Stimulated activated CD4-positive, alpha-beta T cell treated with anti-CD3 and anti-CD28 coated beads, Interleukin-12 subunit alpha, Interleukin-12 subunit beta, amount 100 ng/mL, for 24 hours (primary cell): ENCODE data around the gene AIG1.
"Not testable (repeated sequence)": the region's sequence is repeated elsewhere in the genome, so short reads cannot be mapped to it uniquely, and the experiment has no call there.

ENCODE experiments used
- DNase-seq, 2 experiments: peaks; one replicate each; pipeline ENCODE4 v3.0.0-alpha.2; 2020; ENCODE audit warnings: low read depth in 2 of 2

Gene AIG1

GRCh38 chr6:143164565-143165105 is 103.9 kb downstream of the AIG1 start:
- DNase-seq, result no peak

DNA sequence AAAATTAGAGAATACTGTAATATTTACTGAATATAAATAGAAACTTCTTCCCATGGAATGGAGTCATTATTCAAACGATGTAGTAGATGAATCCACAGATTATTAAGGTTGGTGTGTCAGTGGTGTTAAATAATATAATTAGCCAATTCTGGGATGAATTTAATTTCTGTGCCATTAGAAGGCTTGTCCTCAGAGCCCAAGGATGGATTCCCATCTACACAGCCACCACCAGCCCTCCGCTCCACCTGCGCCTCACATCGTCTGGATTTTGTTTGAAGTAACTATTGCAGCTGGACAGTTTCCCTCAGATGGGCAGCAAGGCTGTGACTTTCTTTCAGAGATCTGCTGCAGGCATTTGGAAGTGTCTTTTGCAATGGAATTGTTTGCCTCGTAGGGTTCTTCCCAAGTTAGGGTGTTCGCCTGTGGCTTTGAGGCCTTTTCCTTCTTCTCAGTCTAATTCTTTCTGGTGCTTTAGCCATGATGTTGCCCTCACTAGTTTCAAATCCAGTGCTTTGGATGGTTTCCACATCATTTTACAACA is 104.7 kb downstream of the AIG1 start:
- no peak for DNase-seq

DNA sequence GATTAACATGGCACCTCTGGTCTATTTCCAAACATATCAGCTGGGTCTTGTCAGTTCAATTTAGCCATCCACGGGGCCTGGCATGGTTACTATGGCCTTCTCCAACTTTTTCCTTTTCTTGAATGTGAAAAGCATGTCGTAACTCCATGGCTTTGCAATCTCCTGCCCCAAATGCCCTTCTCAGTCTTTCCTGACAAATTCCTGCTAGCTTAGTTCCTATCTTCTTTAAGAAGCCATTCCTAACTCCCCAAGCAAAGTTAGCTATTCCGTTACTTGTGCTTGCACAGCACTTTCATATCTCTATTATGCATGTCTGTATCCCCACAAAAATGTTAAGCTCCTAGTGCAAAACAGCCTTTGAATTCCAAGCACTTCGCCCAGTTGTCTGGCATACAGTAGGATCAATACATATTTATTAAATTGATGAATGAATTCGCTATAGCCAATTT is 105.6 kb downstream of the AIG1 start:
- DNase-seq, result no peak

DNA sequence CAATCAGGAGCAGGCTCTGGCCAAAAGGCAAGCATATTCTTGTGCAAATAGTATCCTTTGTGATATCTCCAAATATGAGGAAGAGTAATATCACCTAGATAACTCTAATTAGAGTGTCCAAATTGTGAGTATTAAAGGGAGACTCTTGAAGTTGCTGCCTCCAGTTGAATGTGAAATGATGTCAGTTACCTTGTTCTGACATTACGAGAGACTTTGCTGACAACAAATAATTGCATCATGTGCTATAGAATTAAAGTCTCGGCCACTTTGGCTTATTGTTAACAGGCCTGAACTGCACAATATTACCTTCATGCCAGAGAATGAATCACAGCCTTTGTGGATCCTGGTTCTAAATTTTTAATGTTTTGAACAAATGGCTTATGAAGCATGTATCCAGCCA is 106.5 kb downstream of the AIG1 start:
- DNase-seq, result no peak

DNA sequence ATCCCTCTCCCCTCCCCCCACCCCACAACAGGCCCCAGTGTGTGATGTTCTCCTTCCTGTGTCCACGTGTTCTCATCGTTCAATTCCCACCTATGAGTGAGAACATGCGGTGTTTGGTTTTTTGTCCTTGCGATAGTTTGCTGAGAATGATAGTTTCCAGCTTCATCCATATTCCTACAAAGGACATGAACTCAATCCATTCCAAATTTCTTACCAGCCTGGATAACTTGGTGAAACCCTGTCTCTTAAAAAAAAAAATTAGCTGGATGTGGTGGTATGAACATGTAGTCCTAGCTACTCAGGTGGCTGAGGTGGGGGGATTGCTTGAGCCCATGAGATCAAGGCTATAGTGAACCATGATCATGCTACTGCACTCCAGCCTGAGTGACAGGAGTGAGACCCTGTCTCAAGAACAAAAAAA is 107.7 kb downstream of the AIG1 start:
- not testable (repeated sequence) for DNase-seq

GRCh38 chr6:143169440-143169839 is 108.8 kb downstream of the AIG1 start:
- DNase-seq, result no peak

GRCh38 chr6:143174516-143174915 is 113.8 kb downstream of the AIG1 start:
- no peak for DNase-seq

GRCh38 chr6:143174951-143175350 is 114.3 kb downstream of the AIG1 start:
- no peak for DNase-seq

DNA sequence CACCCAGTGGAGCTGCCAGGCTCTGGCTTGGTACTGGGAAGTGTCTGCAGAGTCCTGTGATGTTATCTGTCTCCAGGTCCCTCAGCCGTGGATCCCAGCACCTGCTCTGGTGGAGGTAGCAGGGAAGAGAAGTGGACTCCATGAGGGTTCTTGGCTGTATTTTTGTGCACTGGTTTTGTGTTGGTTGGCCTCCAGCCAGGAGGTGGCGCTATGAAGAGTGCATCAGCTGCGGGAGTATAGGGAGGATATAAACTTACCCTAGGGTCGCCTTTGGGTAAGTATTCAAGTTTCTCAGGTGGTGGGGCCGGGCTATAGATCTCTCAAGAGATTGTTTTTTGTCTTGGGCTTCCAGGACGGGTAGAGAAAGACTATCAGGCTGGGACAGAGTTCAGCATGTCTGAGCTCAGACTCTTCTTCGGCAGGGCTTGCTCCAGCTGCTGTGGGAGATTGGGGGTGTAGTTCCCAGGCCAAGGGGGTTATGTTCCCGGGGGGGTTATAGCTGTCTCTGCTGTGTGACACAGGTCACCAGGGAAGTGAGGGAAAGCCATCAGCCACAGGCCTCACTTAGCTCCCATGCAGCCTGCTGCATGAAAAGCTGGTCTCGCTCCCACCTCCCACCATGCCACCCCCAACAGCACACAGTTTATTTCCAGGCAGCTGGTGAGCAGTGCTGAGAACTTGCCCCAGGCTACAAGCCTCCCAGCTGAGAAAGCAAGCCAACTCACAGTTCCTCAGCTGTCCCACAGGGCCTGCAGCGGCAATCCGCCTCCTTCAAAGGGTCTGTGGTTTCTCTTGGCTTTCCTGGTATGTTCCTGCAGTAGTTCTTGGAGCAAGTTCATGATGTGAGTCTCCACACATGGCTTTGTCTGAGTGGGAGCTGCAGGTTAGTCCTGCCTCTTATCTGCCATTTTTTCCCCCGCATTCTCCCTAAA is 115.7 kb downstream of the AIG1 start:
- no peak for DNase-seq

- no peak for DNase-seq
Measured at GRCh38 chr6:143177706-143178105, 117.0 kb downstream of the AIG1 start.

DNA sequence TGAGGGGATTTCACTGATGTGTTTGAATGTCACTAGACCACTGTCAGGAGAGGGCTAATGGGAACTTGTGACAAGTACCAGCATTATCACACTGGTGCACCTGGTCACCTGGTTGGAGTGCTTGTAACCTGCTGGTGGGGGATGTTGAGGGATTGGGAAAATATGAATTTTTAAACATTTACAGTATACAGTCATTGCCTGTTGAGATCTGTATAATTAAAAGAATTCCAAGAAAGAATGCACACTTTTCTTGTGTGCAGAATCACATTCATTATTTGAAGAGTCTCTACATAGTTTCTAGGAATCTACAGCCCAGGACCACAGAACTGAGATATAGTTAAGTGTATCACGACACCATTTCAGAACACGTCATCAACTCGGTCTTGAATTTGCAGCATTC is 118.4 kb downstream of the AIG1 start:
- no peak for DNase-seq

DNA sequence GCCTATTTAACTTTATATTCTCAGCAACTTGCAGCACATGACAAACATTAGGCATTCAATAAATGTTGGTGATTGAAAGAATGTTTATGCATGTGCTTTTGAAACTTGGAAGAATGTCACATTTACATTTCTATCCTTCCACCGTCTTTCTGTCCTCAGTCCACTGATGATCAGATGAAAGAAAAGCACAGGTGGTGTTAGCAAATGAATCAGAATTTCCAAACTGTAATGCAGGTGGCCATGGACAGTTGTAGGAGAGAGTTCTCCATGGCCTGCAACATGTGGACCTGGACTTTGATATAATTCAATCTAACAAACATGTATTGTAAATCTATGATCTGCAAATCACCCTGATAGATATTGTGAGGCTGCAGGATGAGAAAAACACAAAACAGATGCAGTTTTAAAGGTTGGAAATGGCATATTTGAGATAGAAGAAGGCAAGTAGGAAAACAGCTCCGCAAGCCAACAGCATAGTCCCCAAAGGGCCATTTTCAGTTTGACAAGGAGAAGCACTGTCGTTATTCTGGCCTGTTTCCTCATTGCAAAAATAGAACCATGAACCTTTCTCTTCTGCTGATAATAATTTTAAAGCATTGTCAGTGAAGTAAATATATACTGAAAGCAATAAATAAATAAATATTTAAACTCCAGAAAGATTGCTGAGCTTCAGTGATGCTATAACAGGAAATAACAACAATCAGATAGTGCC is 119.4 kb downstream of the AIG1 start:
- DNase-seq, result no peak

- DNase-seq, result no peak
Measured at GRCh38 chr6:143180826-143181225, 120.1 kb downstream of the AIG1 start.

- DNase-seq, result no peak
Measured at GRCh38 chr6:143183666-143184065, 123.0 kb downstream of the AIG1 start.

GRCh38 chr6:143185288-143185687 is 124.6 kb downstream of the AIG1 start:
- no peak for DNase-seq

- DNase-seq, result no peak
Measured at GRCh38 chr6:143187238-143187923, 126.7 kb downstream of the AIG1 start.

DNA sequence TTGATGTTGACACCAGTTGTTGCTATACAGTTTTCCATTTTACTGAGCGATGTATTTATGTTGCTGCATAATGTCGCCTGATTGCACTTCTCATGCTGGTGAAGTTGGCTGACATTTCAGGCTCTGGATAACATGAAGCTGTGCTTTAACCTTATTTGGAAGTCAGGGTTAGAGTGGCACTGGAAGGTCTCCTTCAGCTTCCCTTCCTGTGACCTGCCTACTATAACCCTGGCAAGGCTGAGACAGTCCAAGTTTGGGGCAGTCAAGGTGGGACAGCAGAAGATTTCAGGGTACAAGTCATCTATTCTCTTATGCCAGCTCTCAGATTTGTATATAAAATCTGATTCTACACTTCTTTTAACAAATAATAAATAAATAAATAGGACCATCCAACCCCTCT is 127.6 kb downstream of the AIG1 start:
- no peak for DNase-seq

DNA sequence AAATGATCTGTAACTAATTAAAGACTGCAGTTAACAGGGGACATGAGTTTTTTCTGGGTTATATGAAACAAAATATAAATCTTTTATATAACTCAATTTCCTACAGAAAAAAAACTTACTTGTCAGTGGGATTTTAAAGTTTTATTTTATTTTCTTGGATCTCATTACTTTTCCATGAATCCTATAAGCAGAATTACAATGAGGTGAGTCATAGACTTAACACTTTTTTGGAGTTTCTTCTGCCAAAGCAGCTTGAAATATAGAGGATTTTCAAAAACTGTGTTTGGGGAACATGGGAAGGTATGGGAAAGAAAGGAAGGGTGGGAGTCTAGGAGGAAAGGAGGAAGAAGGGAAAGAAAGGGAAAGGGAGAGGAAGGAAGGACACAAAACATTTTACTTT is 130.7 kb downstream of the AIG1 start:
- DNase-seq, result no peak

DNA sequence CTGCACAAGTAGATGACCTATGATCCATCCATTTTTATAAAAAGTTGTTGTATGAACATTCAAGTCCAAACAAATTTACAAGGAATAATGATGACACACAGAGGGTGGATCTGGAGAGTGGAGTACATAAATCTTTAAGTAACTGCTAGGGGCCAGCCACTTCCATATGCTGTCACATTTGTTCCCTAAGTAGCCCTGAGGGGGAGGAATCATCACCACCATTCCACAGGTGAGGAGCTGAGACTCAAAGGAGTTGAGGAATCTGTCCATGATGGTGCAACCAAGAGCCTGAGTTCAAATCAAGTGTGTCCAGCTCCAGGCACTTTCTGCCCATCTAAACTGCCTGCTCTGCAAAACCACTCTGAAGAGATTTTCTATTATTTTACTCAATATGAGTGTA is 132.1 kb downstream of the AIG1 start:
- DNase-seq, result no peak

GRCh38 chr6:143193571-143194094 is 132.9 kb downstream of the AIG1 start:
- DNase-seq, result no peak

DNA sequence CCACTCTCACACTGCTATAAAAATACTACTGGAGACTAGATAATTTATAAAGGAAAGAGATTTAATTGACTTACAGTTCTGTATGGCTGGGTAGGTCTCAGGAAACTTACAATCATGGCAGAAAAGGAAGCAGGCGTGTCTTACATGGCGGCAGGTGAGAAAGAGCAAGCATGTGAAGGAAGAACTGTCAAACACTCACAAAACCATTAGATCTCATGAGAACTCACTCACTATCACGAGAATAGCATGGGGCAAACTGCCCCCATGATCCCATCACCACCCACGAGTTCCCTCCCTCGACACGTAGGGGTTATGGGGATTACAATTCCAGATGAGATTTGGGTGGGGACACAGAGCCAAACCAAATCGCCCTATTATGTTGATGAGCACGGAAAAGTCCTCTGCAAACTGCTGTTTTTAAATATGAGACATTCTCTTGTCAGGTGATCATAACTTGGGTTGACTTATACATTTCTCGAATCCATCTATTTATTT is 133.5 kb downstream of the AIG1 start:
- DNase-seq, result no peak
